Neural cell (in vitro differentiated cells): Measurements from ENCODE around the gene ESPN.
"Not testable (repeated sequence)": the region's sequence is repeated elsewhere in the genome, so short reads cannot be mapped to it uniquely, and the experiment has no call there.

Experiments used
- EP300 ChIP-seq: fragments of 450-650 bp; conservative IDR thresholded peaks from 2 replicates; pipeline ENCODE4 v1.6.1; 2014; ENCODE audit warnings: antibody characterized with exemption, mild to moderate bottlenecking, moderate library complexity; ENCODE audit not compliant: poor library complexity, severe bottlenecking
- EZH2 ChIP-seq: fragments of 200-600, 300-800 bp; shearing (Covaris generic), sonication (generic); IDR thresholded peaks from 2 replicates; pipeline ENCODE4 v1.6.1; 2014; ENCODE audit warnings: antibody characterized with exemption, low read length, borderline replicate concordance, mild to moderate bottlenecking; ENCODE audit not compliant: insufficient read depth, poor library complexity, severe bottlenecking
- POLR2AphosphoS5 ChIP-seq: IDR thresholded peaks from 2 replicates; pipeline ENCODE4 v1.6.1; 2012
- TF ChIP-seq, protein P1 (sequence below): fragments of 450-650 bp; IDR thresholded peaks from 2 replicates; pipeline ENCODE4 v1.5.1; 2014; ENCODE audit warnings: antibody characterized with exemption, mild to moderate bottlenecking, moderate library complexity; ENCODE audit not compliant: poor library complexity, severe bottlenecking

DNA sequence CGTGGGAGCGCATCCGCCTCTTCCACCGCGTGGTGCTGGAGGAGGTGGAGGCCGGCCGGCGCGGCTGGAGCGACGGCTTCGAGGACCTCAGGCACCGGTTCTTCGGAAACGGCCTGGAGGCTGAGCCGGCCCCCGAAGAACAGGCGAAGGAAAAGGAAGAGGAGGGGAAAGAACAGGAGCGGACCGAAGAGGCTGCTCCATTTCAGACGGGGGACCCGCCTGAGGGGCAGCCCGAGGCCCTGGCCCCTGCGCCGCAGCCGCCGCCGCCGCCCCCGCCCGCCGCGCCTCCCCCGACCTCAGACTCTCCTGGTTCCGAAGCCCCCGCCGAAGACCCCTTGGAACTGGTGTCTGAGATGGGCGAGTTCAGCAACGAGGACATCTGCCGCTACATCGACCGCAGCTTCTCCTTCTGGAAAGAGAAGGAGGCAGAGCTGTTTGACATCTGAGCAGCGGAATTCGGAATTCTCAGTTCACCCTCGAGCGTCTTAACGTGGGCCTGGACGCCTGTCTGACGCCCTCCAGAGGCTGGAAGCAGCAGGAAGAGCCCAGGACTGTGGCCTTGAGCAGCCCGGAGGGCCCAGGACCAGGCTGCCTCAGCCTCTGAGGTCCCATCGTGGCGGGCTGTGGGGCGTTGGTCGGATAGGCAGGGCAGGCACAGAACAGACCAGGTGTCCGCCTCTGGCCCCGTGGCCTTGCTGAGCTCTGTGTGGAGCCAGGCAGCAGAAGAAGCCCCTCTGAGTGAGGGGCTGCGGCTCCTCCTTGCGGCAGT lies 31.4 kb downstream of the ESPN start:
- TF ChIP-seq, protein P1, sequence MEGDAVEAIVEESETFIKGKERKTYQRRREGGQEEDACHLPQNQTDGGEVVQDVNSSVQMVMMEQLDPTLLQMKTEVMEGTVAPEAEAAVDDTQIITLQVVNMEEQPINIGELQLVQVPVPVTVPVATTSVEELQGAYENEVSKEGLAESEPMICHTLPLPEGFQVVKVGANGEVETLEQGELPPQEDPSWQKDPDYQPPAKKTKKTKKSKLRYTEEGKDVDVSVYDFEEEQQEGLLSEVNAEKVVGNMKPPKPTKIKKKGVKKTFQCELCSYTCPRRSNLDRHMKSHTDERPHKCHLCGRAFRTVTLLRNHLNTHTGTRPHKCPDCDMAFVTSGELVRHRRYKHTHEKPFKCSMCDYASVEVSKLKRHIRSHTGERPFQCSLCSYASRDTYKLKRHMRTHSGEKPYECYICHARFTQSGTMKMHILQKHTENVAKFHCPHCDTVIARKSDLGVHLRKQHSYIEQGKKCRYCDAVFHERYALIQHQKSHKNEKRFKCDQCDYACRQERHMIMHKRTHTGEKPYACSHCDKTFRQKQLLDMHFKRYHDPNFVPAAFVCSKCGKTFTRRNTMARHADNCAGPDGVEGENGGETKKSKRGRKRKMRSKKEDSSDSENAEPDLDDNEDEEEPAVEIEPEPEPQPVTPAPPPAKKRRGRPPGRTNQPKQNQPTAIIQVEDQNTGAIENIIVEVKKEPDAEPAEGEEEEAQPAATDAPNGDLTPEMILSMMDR = not testable (repeated sequence)
- TF ChIP-seq EZH2, EP300, POLR2AphosphoS5: not testable (repeated sequence)
